ENCODE results near the gene YIPF3.

- TF ChIP-seq CTCF (IDR thresholded peaks at IDR 0.05 in 4 of 5, conservative IDR thresholded peaks at IDR 0.05 in 1 of 5): no peak
- no peak for TF ChIP-seq POLR2A (IDR thresholded peaks at IDR 0.05)
These were observed 5.9 kb downstream of the YIPF3 start for GRCh38 chr6:43510827-43511163.

Measured in gastrocnemius medialis (tissue), 4 donors.